ENCODE data around the gene HDAC10. TPM values are rescaled to one million over a fixed set of nuclear protein-coding genes. Genes with fewer than 3 reads are reported as not detected.

Gene HDAC10
- total RNA-seq, 4 donors from 2014 or later: 41.2 to 105 (median 55.4) TPM

GRCh38 chr22:50248196-50249081, 2.6 kb downstream of the HDAC10 start:
- no peak for DNase-seq (ENCODE audit: low spot score in 2 of 2)
- H3K36me3 ChIP-seq: peaks cover 0 to 25% (median 0%) of the 10 kb centered on the region in 3 donors
- TF ChIP-seq POLR2A (IDR thresholded peaks at IDR 0.05): no peak
- no peak for TF ChIP-seq CTCF (IDR thresholded peaks at IDR 0.05)
- TF ChIP-seq EP300 (IDR thresholded peaks at IDR 0.05): no peak
- no peak overlapping the region for H3K4me3 ChIP-seq
- H3K4me1 ChIP-seq: peaks cover 0 to 71% (median 35%) of the 10 kb centered on the region in 4 donors
- WGBS, 2 donors: 87 to 89% methylated on average over 18 to 23 of the region's 29 CpGs
- no peak overlapping the region for H3K27ac ChIP-seq
- no peaks in the 10 kb centered on the region for H3K27me3 ChIP-seq
- no peaks in the 10 kb centered on the region for H3K9me3 ChIP-seq

- Histone ChIP-seq H3K4me1 (peaks cover 0 to 77% (median 41%) of the 10 kb centered on the region in 4 donors), H3K27me3 (no peaks in the 10 kb centered on the region), H3K27ac (no peak overlapping the region), H3K9me3 (no peaks in the 10 kb centered on the region), H3K36me3 (peaks cover 0 to 25% (median 0%) of the 10 kb centered on the region in 3 donors), H3K4me3 (no peak overlapping the region)
- TF ChIP-seq POLR2A (IDR thresholded peaks at IDR 0.05) (no peak), CTCF (IDR thresholded peaks at IDR 0.05) (no peak), EP300 (IDR thresholded peaks at IDR 0.05) (no peak)
- WGBS, 2 donors: 32 to 35% methylated on average over 12 to 13 of the region's 16 CpGs
- DNase-seq (ENCODE audit: low spot score in 2 of 2): no peak
Measured at GRCh38 chr22:50247748-50248147, 3.3 kb downstream of the HDAC10 start.

GRCh38 chr22:50246242-50247175, 4.6 kb downstream of the HDAC10 start:
- 80 to 90% methylated on average over 11 to 20 of the region's 20 CpGs for WGBS, 2 donors
- TF ChIP-seq EP300 (IDR thresholded peaks at IDR 0.05) (no peak), CTCF (IDR thresholded peaks at IDR 0.05) (no peak), POLR2A (IDR thresholded peaks at IDR 0.05) (no peak)
- peak overlapping the region in 1 of 4 donors; percentile 95 for H3K4me3 ChIP-seq
- peaks cover 0 to 25% (median 0%) of the 10 kb centered on the region in 3 donors for H3K36me3 ChIP-seq
- no peak for DNase-seq (ENCODE audit: low spot score in 2 of 2)
- H3K27me3 ChIP-seq: no peaks in the 10 kb centered on the region
- H3K4me1 ChIP-seq: peaks cover 0 to 84% (median 49%) of the 10 kb centered on the region in 4 donors
- peak overlapping the region in 1 of 4 donors; percentile 95 for H3K27ac ChIP-seq
- H3K9me3 ChIP-seq: no peaks in the 10 kb centered on the region

- TF ChIP-seq EP300 (IDR thresholded peaks at IDR 0.05) (no peak), CTCF (IDR thresholded peaks at IDR 0.05) (no peak), POLR2A (IDR thresholded peaks at IDR 0.05) (no peak)
- peak overlapping the region; percentile 58 to 95 (median 91) for H3K27ac ChIP-seq
- H3K36me3 ChIP-seq: peaks cover 0 to 29% (median 2%) of the 10 kb centered on the region in 3 donors
- WGBS, 2 donors: 16 to 17% methylated on average over 24 to 46 of the region's 53 CpGs
- H3K9me3 ChIP-seq: no peaks in the 10 kb centered on the region
- H3K4me3 ChIP-seq: peak overlapping the region; percentile 53 to 95 (median 70)
- no peaks in the 10 kb centered on the region for H3K27me3 ChIP-seq
- DNase-seq (ENCODE audit: low spot score in 2 of 2): no peak
- peaks cover 0 to 84% (median 48%) of the 10 kb centered on the region in 4 donors for H3K4me1 ChIP-seq
Measured at GRCh38 chr22:50245214-50246072, 5.6 kb downstream of the HDAC10 start.

Measured in tibial nerve (tissue), 4 donors.